ENCODE data around the gene ZBTB21.

- TF ChIP-seq CTCF (conservative IDR thresholded peaks at IDR 0.05 in 1 of 2, IDR thresholded peaks at IDR 0.05 in 1 of 2; ENCODE audit: low read depth in 1 of 2, low read length in 2 of 2) (no peak), EZH2 (IDR thresholded peaks at IDR 0.05; ENCODE audit: low read length, missing control alignments) (no peak)
These were observed 43.9 kb downstream of the ZBTB21 start for GRCh38 chr21:41966041-41966833.
